NCI-H748 (cell line): ENCODE results near the gene MAPK6.

Experiments used
- DNase-seq: peaks from one replicate; lab custom pipeline; 2025; ENCODE audit not compliant: unreplicated experiment; lab: John Stamatoyannopoulos, UW

The MAPK6 gene

DNA sequence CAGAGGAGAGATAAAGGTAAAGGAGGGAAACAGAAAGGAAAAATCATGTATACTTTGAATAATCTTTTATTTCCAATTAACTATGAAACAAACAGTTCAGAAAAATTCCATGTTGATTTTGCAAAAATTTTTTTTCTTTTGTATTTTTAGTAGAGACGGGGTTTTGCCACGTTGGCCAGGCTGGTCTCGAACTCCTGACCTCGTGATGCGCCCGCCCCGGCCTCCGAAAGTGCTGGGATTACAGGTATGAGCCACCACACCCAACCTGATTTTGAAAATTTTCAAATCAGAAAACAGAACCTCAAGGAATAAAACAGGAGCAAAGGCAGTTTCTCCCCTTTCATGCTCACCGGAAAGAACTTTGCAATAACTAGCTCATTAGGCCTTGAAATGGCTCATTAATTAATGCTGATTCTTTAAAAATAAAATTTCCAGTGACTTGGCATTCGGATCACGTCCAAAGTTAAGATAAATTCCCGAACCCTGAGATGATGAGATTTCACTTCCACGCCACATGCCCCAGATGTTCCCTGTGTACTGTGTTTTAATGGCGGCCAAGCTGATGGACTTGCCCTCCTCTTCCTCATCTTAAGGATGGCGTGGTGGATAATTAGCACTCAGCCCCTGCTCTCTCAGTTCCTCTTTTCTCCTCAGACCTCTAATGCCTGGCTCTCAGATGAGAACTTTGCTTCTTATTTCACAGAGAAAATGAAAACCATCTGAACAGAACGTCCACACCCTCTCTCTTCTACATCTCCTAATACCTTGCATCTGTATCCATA lies 82.7 kb downstream of the MAPK6 start:
- no peak for DNase-seq

DNA sequence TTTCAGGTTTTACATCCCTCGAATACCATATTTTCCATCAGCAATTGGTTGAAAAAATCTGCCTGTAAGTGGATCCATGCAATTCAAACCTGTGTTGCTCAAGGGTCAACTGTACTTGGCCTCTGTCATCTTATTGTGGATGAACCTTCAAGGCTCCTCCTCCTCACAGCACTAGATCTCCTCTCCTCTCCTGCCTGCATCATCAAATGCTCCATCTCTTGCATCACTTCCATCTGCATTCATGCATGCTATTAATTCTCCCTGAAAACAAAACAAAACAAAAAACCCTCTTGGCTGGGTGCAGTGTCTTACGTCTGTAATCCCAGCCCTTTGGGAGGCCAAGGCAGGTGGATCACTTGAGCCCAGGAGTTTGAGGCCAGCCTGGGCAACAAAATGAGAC lies 83.4 kb downstream of the MAPK6 start:
- no peak for DNase-seq

DNA sequence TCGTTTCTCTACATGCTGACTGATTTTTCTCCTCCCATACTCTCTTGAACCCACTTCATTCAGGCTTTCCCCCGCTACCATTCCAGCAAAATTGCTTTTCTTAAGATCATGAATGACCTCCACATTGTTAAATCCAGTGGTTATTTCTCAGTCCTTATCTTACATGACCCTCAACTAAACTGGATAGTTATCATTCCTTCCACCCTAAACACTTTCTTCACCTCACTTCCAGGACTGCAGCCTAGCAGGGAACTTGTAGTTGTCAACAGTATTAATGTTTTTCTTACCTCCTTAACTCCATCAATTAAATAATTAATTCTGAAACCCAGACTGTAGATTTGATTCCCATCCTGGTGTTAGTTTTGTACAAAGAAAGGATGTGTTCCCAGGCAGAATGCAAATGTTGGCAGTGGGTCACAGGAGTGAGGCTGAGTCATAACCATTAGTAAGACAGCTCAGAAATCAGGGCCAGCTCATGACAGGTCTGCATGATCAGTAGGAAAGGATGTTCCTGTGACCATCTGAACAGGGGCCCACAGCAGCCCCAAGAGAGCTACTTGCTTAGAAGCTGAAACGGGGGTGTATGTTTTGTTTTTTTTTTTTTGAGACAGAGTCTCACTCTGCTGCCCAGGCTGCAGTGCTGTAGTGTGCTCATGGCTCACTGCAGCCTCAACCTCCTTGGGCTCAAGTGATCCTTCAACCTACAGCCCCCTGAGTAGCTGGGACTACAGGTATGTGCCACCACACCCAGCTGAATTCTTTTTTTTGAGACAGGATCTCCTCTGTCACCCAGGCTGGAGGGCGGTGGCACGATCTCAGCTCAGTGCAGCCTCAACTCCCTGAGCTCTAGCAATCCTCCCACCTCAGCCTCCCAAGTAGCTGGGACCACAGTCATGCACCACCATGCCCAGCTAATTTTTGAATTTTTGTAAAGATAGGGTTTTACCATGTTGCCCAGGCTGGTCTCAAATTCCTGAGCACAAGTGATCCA lies 84.5 kb downstream of the MAPK6 start:
- DNase-seq = no peak

DNA sequence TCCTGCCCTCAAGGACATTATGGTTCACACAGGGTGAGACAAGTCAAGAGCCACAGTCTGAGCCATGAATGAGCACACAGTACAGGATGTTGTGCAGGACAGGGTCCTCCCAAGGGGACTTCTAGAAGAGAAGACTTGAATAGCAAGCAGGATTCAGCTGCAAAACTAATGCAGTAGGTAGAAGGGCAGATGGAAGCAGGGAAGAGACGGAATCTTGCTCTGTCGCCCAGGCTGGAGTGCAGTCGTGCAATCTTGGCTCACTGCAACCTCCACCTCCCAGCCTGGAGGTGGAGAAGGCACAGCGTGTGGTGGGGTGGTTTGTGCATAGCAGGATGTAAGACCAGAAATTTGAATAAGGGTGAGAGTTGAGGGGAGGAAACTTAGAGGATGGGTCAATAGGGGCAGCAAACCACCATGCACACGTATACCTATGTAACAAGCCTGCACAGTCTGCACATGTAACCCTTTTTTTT lies 85.5 kb downstream of the MAPK6 start:
- no peak for DNase-seq

DNA sequence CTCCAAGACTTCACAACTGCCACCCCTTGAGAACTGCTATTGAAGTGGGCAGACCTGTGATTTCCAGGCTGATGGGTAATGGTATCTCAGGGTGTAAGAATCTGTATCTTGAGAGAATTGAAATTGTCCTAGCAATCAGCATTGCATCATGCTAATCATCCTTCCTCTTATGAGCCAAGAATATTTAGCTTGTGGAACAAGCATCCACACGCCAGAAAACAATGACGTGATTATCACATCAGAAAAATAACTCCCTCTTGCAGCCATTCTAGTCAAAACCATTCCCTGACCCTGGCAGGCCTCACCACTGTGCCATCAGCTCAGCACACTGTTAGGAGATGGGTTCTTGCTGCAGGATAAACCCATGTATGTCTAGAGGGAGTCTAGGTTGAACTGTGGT lies 86.8 kb downstream of the MAPK6 start:
- DNase-seq = no peak

DNA sequence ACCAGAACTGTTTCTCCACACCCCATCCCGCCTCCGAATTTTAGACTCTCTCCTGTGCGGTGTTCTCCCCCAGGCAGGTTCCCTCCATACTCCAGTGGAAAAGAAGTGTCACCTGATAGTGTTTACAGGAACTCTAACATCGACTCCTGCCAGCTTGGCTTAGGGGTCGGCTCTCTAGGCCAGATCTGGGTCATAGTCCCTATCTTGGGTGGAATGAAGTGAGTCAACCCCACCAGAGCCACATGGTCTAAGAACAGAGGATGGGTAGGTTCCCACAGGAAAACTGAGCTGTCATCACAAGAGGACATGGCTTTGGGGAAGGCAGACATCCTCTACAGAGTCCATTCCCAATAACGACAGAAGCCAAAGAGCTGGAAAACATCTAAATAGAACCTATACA lies 87.6 kb downstream of the MAPK6 start:
- DNase-seq = no peak

DNA sequence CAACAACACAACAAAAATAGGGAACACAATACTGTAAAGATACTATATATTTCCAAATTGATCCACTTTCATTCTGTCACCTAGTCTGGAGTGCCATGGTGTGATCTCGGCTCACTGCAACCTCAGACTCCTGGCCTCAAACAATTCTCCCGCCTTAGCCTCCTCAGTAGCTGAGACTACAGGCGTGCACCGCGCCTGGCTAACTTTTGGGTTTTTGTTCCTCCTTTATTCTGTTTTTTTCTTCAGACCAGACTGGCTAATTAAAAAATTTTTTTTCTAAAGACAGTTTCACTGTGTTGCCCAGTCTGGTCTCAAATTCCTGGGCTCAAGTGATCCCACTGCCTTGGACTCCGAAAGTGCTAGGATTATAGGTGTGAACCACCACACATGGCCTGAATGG lies 88.2 kb downstream of the MAPK6 start:
- DNase-seq = no peak

DNA sequence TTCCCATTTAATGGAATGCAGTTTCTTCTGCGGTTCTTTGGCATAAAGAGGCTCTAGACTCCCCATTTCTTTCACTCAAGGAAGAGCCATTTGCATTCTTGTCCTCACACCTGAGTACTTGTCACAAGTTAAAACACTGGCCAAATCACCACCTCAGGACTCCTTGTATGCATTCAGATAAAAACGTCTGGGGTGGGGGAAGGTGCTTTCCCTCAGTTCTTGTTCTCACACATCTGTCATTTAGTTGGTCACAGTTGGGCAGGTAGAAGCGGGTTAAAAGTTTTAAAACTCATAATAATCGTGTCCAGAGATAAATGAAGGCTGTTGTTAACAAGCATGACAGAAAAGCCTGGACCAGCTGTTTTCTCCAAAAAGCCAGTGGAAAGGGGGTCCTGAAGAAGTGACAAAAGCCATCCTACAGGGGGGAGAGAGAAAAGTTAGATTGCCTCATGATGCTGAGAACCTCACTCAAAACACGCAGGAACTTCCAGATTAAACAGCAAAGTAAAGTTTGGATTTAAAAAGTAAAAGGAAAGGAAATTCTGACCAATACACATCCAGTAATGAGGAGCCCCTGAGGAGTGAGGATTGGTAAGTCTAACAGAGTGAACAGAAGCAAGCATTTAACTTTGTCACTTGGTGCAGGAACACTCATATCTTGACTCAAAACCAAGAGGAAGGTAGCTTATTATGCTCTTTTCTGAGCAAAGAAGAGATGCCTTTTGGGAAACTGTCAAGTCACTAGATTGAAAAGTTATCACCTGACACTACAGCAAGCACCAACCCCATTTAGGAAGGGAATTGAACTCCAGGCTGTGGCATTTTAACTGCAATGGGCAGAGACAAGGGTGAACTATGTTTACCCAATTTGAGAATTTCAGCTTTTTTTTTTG lies 90.8 kb downstream of the MAPK6 start:
- no peak for DNase-seq

DNA sequence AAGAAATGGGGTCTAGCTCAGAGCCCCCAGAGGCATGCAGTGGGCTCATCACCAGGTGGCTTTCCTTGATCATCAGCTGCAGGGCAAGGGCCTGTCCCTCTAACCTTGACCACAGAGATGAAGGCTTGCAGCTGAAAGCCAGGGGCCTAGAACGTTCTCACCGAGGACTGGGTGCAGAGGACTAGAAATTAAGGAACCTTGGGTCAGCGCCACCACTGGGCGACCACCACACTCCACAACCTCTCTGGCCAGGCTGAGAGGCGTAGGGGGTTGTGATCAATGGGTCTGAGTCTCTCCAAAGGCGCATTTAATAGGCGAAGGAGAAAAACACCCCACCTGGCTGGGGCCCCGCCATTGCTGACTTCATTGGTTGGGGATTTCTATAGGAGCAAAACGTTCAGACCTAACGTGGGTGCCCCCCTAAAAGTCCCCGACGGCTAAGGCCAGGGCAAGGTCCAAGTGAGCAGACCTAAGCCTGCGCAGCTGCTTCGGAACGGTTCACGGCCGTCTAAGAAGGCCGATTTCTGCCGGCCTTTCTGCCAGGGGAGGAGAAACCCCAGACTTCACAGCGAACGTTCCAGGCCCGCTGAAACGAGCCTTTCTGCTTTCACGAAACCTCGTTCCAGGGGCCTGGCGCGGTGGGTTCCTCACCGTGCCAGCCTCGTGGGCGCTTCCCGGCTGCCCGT lies 92.6 kb downstream of the MAPK6 start:
- no peak for DNase-seq

DNA sequence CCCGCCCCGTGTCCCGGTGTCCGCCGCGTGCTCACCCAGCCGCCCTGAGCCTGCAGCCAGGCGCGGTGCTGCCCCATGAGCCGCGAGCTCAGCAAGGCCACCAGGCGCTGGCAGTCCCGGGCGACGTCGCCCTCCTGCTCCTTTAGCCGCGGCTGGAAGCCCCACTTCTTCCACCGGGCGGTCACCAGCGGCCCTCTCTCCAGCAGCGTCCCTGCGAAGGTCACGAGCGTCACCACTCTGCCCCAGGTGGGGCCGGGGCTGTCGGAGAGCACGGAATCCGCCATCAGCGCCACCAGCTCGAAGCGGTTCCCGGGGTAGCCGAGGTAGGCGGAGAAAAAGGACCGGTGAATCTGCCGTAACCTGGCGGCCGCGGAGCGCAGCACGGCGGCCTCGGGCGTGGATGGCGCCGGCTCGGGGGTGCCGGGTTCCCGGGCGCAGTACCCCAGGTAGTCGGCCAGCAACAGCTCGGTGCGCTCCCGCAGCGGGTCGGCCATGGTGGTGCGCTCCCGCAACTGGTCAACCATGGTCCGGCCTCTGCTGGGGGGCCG lies 93.3 kb downstream of the MAPK6 start:
- peak; percentile 48 for DNase-seq

DNA sequence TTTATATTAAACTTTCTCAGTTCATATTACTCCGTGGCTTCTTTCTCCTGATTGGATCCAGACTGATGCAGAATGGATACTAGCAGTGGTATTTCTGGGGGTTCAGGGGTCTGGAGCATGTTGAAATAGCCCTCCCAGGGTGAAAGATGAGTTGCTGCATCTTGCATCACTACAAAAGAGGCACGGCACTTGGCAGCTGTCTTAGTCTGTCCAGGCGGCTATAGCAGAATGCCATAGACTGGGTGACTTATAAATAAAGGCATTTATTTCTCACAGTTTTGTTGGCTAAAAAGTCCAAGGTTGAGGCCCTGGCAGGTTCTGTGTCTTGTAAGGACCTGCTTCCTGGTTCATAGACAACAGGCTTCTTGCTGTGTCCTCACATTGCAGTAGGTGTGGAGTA lies 94.2 kb downstream of the MAPK6 start:
- no peak for DNase-seq

DNA sequence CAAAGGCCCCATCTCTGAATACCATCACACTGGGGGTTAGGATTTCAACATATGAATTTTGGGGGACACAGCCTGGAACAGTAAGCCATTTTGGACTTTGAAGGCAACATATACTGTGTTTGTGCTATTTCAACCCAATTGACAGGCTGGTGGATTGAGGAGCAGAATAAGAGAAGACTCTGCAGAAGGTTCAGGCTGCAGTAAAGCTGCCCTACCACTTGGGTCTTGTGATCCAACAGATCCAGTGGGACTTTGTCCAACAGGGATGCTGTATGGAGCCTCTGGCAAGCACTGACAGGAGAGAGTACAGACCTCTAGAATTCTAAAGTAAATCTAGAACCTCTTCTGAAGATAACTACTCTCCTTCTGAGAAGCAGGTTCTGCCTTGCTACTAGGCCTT lies 94.7 kb downstream of the MAPK6 start:
- DNase-seq = no peak

DNA sequence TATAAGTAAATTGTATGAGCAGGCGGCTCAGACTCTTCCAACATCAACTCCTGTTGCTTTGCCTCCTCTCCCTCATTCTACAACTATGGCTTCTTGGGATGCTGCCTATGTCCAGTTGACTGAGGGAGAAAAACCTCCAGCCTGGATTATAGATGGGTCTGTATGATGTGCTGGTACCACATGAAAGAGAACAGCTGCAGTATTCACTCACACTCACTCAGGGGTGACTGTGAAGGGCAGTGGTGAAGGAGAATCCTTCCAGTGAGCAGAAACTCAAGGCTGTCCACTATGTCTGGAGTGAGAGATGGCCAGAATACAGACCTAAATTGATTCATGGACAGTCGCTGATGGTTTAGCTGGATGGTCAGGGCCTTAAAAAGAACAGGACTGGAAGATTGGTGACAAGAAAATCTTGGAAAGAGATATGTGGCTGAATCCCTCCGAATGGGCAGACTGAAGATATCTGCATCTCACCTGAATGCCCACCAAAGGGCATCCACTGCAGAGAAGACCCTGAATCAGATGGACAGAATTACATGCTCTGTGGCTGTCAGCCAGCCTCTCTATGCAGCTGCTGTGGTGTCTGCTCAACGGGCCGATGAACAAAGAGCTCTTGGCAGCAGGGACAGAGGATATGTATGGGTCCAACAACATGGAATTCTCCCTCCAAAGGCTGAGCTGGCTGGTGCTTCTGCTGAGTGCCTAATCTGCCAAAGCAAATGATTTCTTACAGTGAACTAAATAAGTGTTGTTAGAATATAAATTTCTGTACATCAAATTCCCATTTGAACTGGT lies 95.4 kb downstream of the MAPK6 start:
- no peak for DNase-seq

DNA sequence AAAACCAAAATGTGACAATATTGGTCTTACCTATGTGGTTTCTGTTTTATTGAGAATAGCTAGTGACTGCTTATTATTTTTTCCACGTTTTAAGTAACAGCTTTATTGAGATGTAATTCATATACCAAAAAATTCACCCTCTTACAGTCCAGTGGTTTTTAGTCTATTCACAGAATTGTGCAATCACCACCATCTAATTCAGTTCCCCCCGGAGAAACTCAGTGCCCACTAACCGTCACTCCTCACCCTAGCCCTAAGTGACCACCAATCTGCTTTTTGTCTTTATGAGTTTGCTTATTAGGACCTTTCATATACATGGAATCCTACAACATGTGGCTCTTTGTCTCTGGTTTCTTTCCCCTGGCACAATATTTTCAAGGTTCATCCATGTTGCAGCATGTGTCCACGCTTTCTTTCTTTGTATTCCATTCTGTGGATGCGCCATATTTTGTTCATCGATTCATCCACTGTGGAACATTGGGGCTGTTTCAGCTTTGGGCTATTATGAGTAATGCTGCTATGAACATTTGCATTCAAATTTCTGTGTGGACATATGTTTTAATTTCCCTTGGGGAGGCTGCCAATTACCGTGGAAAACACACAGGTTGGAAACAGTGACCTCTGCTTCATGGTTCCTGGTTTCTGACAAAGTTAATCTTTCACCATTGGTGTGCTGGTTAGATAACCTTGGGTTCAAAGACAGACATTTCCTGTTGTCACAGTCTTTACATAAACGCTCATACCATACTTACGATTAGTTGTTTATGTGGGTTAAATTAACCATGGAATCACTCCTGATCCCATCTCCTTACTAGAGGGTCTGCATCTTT lies 96.8 kb downstream of the MAPK6 start:
- no peak for DNase-seq
